Ishikawa (cell line): ENCODE data around the gene TMEM183A.

Experiments
- RAD21 ChIP-seq: IDR thresholded peaks from 2 replicates; pipeline ENCODE4 v1.6.1; 2012; ENCODE audit warnings: low read depth
- TEAD4 ChIP-seq: IDR thresholded peaks from 2 replicates; pipeline ENCODE4 v1.6.1; 2012

DNA sequence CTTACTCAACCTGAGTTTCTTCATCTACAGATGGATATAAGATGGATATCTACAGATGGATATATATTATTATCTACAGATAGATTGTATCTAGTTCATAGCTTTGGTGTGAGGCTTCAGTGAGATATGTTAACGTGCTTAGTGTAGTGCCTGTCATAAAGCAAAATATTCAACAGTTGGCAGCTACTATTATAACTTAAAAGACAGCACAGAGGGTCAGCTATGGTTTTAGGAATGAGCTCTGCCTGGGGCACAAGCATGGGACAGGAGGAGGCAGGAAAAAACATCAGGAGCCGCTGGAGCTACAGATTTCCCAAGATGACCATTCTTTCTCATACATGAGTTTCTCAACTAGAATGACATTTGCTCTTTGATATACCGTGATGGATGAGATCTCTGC, 38.8 kb upstream of the TMEM183A start:
- TF ChIP-seq RAD21 = no peak
- TF ChIP-seq TEAD4 = no peak
